HCT116 (cell line): ENCODE measurements around the gene CUX1. TPM values are rescaled to one million over a fixed set of nuclear protein-coding genes. Genes with fewer than 3 reads are reported as not detected.

Experiments
- ATAC-seq: fragments of 200-7000 bp; cut with Tn5 transposase; 2 replicates; pipeline ENCODE4 v1.9.1; 2020; ENCODE audit warnings: mild to moderate bottlenecking, moderate library complexity
- BruUV-seq: library from RNA; stranded (reverse); fragments of 400-500 nt; replicated peaks from 2 replicates; lab custom pipeline; 2021; lab: Mats Ljungman, UMichigan
- CTCF ChIA-PET: fragments of 300-600 bp; sonication (Branson Sonifier 250); formaldehyde crosslinking; loops from one replicate; lab custom pipeline; 2021; ENCODE audit warnings: antibody characterized with exemption; lab: Charles Lee
- POLR2A ChIA-PET: fragments of 300-600, 350-600 bp; sonication (Branson Sonifier 250); formaldehyde crosslinking; loops from one replicate; lab custom pipeline; 2021; ENCODE audit warnings: antibody characterized with exemption; lab: Charles Lee
- RAD21 ChIA-PET, 2 experiments: fragments of 300-600 bp; sonication (Branson Sonifier 250); formaldehyde crosslinking; loops; one replicate each; lab custom pipeline; 2023; ENCODE audit warnings: low total read pairs in 2 of 2; ENCODE audit not compliant: uncharacterized antibody in 2 of 2, unreplicated experiment in 2 of 2, low non-redundant PET in 1 of 2; lab: Charles Lee
- DNase-seq: peaks from one replicate; pipeline ENCODE4 v3.0.0-alpha.2; 2010; ENCODE audit warnings: low read depth, low spot score
- H2AFZ ChIP-seq: fragments of 200-600 bp; shearing (Covaris generic), sonication (generic); 2 replicates; pipeline ENCODE4 v1.6.1; 2017; ENCODE audit warnings: low read depth, mixed run types, mixed read lengths, antibody characterized with exemption, low read length; ENCODE audit not compliant: poor library complexity, severe bottlenecking
- H3K27ac ChIP-seq: 2 replicates; pipeline ENCODE4 v1.5.1; 2012; ENCODE audit warnings: low read depth, low read length
- H3K27me3 ChIP-seq: fragments of 200-600 bp; sonication (generic); 2 replicates; pipeline ENCODE4 v1.6.1; 2016; ENCODE audit warnings: mixed run types, low read length, mixed read lengths; ENCODE audit not compliant: insufficient read depth
- H3K36me3 ChIP-seq, 2 experiments: fragments of 200-500 bp in 1 of 2; fragments of 200-600 bp in 1 of 2; sonication (Bioruptor generic) in 1 of 2; sonication (generic) in 1 of 2; 2 replicates each; pipeline versions ENCODE4 v1.5.1 to v1.6.1; 2014 to 2016; ENCODE audit warnings: low read length in 2 of 2, inconsistent platforms in 1 of 2, mixed read lengths in 1 of 2, mixed run types in 1 of 2; ENCODE audit not compliant: insufficient read depth in 2 of 2, control insufficient read depth in 1 of 2
- H3K4me1 ChIP-seq, 2 experiments: fragments of 200-600 bp in 1 of 2; sonication (generic) in 1 of 2; 2 replicates each; pipeline versions ENCODE4 v1.5.1 to v1.6.1; 2012 to 2017; ENCODE audit warnings: low read length in 2 of 2, inconsistent platforms in 1 of 2, mild to moderate bottlenecking in 1 of 2, mixed read lengths in 1 of 2, mixed run types in 1 of 2, moderate library complexity in 1 of 2; ENCODE audit not compliant: insufficient read depth in 2 of 2, control insufficient read depth in 1 of 2
- H3K4me2 ChIP-seq: fragments of 200-600 bp; sonication (generic); 2 replicates; pipeline ENCODE4 v1.6.1; 2017; ENCODE audit warnings: mixed run types, low read length, mixed read lengths
- H3K4me3 ChIP-seq, 2 experiments: fragments of 200-600 bp in 1 of 2; sonication (generic) in 1 of 2; replicated peaks in 1 of 2; 2 replicates each; pipeline ENCODE4 v1.5.1; 2011 to 2016; ENCODE audit warnings: low read length in 2 of 2, control low read depth in 1 of 2, low read depth in 1 of 2, mild to moderate bottlenecking in 1 of 2, mixed read lengths in 1 of 2, mixed run types in 1 of 2
- H3K79me2 ChIP-seq: fragments of 200-600 bp; sonication (generic); 2 replicates; pipeline ENCODE4 v1.6.1; 2017; ENCODE audit warnings: mild to moderate bottlenecking, mixed run types, low read length, moderate library complexity, mixed read lengths; ENCODE audit not compliant: insufficient read depth
- H3K9ac ChIP-seq: fragments of 200-600 bp; sonication (generic); 2 replicates; pipeline ENCODE4 v1.6.1; 2016; ENCODE audit warnings: low read length, mixed read lengths
- H3K9me2 ChIP-seq: fragments of 200-600 bp; sonication (generic), shearing (Covaris generic); 2 replicates; pipeline ENCODE4 v1.6.1; 2017; ENCODE audit warnings: mixed run types, mild to moderate bottlenecking, moderate library complexity; ENCODE audit not compliant: insufficient read depth
- H3K9me3 ChIP-seq, 2 experiments: fragments of 200-500 bp in 1 of 2; fragments of 200-600 bp in 1 of 2; sonication (Bioruptor generic) in 1 of 2; sonication (generic) in 1 of 2; 2 replicates each; pipeline ENCODE4 v1.6.1; 2014 to 2017; ENCODE audit warnings: low read length in 2 of 2, mixed read lengths in 2 of 2, inconsistent platforms in 1 of 2, low read depth in 1 of 2, mild to moderate bottlenecking in 1 of 2, mixed run types in 1 of 2, moderate library complexity in 1 of 2; ENCODE audit not compliant: control insufficient read depth in 1 of 2, insufficient read depth in 1 of 2
- H4K20me1 ChIP-seq: fragments of 200-600 bp; sonication (generic), shearing (Covaris generic); 2 replicates; pipeline ENCODE4 v1.6.1; 2017; ENCODE audit warnings: mixed run types, mild to moderate bottlenecking, moderate library complexity; ENCODE audit not compliant: insufficient read depth
- CBX3 ChIP-seq: IDR thresholded peaks from 2 replicates; pipeline ENCODE4 v1.6.1; 2012; ENCODE audit warnings: low read depth
- CEBPB ChIP-seq: IDR thresholded peaks from 2 replicates; pipeline ENCODE4 v1.6.1; 2012; ENCODE audit warnings: low read depth
- ELF1 ChIP-seq: IDR thresholded peaks from 2 replicates; pipeline ENCODE4 v1.6.1; 2012; ENCODE audit warnings: low read depth, borderline replicate concordance
- EZH2 ChIP-seq: fragments of 200-600 bp; sonication (generic); IDR thresholded peaks from 2 replicates; pipeline ENCODE4 v1.6.1; 2017; ENCODE audit warnings: antibody characterized with exemption, mixed run types
- EZH2phosphoT487 ChIP-seq: fragments of 200-600 bp; IDR thresholded peaks from 2 replicates; pipeline ENCODE4 v1.6.1; 2018; ENCODE audit warnings: antibody characterized with exemption, borderline replicate concordance
- FOSL1 ChIP-seq: IDR thresholded peaks from 2 replicates; pipeline ENCODE4 v1.6.1; 2012; ENCODE audit warnings: low read depth
- JUND ChIP-seq: IDR thresholded peaks from 2 replicates; pipeline ENCODE4 v1.6.1; 2012
- POLR2A ChIP-seq: IDR thresholded peaks from 2 replicates; pipeline ENCODE4 v1.7.0; 2011; ENCODE audit warnings: borderline replicate concordance; ENCODE audit not compliant: insufficient read depth, insufficient read length; ENCODE audit errors: extremely low read depth
- POLR2AphosphoS5 ChIP-seq: IDR thresholded peaks from 2 replicates; pipeline ENCODE4 v1.6.1; 2011; ENCODE audit warnings: mild to moderate bottlenecking, low read depth, low read length, moderate library complexity
- RAD21 ChIP-seq: IDR thresholded peaks from 2 replicates; pipeline ENCODE4 v1.6.1; 2012; ENCODE audit warnings: low read depth, mild to moderate bottlenecking
- SIN3A ChIP-seq: IDR thresholded peaks from 2 replicates; pipeline ENCODE4 v1.6.1; 2012; ENCODE audit warnings: low read depth
- SP1 ChIP-seq: IDR thresholded peaks from 2 replicates; pipeline ENCODE4 v1.6.1; 2012; ENCODE audit warnings: low read depth
- SRF ChIP-seq: IDR thresholded peaks from 2 replicates; pipeline ENCODE4 v1.6.1; 2012; ENCODE audit warnings: low read depth
- TCF7L2 ChIP-seq: IDR thresholded peaks from 2 replicates; pipeline ENCODE4 v1.7.0; 2011; ENCODE audit warnings: borderline replicate concordance, inconsistent platforms; ENCODE audit not compliant: insufficient read depth, insufficient read length; ENCODE audit errors: extremely low read depth
- YY1 ChIP-seq: IDR thresholded peaks from 2 replicates; pipeline ENCODE4 v1.6.1; 2011; ENCODE audit warnings: low read length, low read depth, moderate library complexity, mild to moderate bottlenecking; ENCODE audit not compliant: insufficient replicate concordance; ENCODE audit errors: extremely low read depth
- ZFX ChIP-seq: fragments of 450-650 bp; IDR thresholded peaks from 2 replicates; pipeline ENCODE4 v1.6.1; 2017
- intact Hi-C: fragments of 100-400 bp; cut with micrococcal nuclease; formaldehyde crosslinking; loops from 2 replicates; pipeline ENCODE4 v1.10.0; 2022
- total RNA-seq: library from RNA; stranded (reverse); gene quantifications from one replicate; pipeline ENCODE4 v1.2.1, GENCODE V29; 2021; ENCODE audit not compliant: unreplicated experiment
- TF ChIP-seq, protein P1 (sequence below), 3 experiments: fragments of 200-600 bp in 1 of 3; sonication (generic) in 1 of 3; IDR thresholded peaks in 2 of 3; conservative IDR thresholded peaks in 1 of 3; 2 replicates each; pipeline ENCODE4 v1.5.1; 2012 to 2017; ENCODE audit warnings: low read depth in 2 of 3, low read length in 2 of 3, antibody characterized with exemption in 1 of 3, borderline replicate concordance in 1 of 3, control low read depth in 1 of 3, mild to moderate bottlenecking in 1 of 3, mixed read lengths in 1 of 3, mixed run types in 1 of 3, moderate library complexity in 1 of 3; ENCODE audit not compliant: insufficient read depth in 1 of 3
- TF ChIP-seq, protein P2 (sequence below): IDR thresholded peaks from 2 replicates; pipeline ENCODE4 v1.6.1; 2012; ENCODE audit warnings: low read depth
- TF ChIP-seq, protein P3 (sequence below): IDR thresholded peaks from 2 replicates; pipeline ENCODE4 v1.6.1; 2012
- TF ChIP-seq, protein P4 (sequence below): IDR thresholded peaks from 2 replicates; pipeline ENCODE4 v1.6.1; 2012

The CUX1 gene
- total RNA-seq, 1 experiment from 2014 or later, result 68.9 TPM

DNA sequence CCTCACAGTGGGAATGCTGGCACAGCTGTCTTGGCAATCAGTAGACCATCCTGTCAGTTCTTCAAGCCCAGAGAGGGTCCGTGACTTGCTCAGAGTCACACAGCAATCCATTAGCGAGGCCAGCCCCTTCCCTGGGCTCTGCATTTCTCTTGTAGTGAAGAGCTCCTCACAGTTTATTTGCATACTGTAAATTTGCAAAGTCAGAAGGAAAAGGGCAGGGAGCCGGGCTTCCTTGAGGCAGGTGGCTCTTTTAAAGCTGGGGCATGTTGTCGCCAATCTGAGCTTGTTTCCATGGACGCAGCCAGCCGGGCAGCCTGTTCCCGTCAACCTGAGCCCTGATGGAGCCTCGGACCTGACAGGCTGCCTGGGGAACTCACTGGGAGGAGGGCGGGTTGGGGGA, 123.4 kb downstream of the CUX1 start:
- Histone ChIP-seq H3K9me3 (no peaks in the 10 kb centered on the region), H2AFZ (no peak overlapping the region), H3K36me3 (no peaks in the 10 kb centered on the region), H3K79me2 (peaks cover 51% of the 10 kb centered on the region), H3K27ac (peak overlapping the region; percentile 65), H3K27me3 (no peaks in the 10 kb centered on the region), H3K4me2 (peak overlapping the region; percentile 87), H4K20me1 (no peaks in the 10 kb centered on the region), H3K4me1 (peaks cover 47 to 69% of the 10 kb centered on the region in 2 experiments), H3K9me2 (no peaks in the 10 kb centered on the region), H3K4me3 (no peak overlapping the region), H3K9ac (peak overlapping the region; percentile 55)
- no TSS peak for BruUV-seq
- TF ChIP-seq SRF, result no peak
- TF ChIP-seq EZH2, result no peak
- TF ChIP-seq, protein P1, sequence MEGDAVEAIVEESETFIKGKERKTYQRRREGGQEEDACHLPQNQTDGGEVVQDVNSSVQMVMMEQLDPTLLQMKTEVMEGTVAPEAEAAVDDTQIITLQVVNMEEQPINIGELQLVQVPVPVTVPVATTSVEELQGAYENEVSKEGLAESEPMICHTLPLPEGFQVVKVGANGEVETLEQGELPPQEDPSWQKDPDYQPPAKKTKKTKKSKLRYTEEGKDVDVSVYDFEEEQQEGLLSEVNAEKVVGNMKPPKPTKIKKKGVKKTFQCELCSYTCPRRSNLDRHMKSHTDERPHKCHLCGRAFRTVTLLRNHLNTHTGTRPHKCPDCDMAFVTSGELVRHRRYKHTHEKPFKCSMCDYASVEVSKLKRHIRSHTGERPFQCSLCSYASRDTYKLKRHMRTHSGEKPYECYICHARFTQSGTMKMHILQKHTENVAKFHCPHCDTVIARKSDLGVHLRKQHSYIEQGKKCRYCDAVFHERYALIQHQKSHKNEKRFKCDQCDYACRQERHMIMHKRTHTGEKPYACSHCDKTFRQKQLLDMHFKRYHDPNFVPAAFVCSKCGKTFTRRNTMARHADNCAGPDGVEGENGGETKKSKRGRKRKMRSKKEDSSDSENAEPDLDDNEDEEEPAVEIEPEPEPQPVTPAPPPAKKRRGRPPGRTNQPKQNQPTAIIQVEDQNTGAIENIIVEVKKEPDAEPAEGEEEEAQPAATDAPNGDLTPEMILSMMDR (IDR thresholded peaks at IDR 0.05 in 2 of 3, conservative IDR thresholded peaks at IDR 0.05 in 1 of 3; ENCODE audit: borderline replicate concordance in 1 of 3, insufficient read depth in 1 of 3, low read depth in 2 of 3, low read length in 2 of 3), result no peak
- no peak for TF ChIP-seq EZH2phosphoT487
- no peak for TF ChIP-seq CEBPB
- TF ChIP-seq JUND, result no peak
- no peak for TF ChIP-seq FOSL1
- TF ChIP-seq, protein P2, sequence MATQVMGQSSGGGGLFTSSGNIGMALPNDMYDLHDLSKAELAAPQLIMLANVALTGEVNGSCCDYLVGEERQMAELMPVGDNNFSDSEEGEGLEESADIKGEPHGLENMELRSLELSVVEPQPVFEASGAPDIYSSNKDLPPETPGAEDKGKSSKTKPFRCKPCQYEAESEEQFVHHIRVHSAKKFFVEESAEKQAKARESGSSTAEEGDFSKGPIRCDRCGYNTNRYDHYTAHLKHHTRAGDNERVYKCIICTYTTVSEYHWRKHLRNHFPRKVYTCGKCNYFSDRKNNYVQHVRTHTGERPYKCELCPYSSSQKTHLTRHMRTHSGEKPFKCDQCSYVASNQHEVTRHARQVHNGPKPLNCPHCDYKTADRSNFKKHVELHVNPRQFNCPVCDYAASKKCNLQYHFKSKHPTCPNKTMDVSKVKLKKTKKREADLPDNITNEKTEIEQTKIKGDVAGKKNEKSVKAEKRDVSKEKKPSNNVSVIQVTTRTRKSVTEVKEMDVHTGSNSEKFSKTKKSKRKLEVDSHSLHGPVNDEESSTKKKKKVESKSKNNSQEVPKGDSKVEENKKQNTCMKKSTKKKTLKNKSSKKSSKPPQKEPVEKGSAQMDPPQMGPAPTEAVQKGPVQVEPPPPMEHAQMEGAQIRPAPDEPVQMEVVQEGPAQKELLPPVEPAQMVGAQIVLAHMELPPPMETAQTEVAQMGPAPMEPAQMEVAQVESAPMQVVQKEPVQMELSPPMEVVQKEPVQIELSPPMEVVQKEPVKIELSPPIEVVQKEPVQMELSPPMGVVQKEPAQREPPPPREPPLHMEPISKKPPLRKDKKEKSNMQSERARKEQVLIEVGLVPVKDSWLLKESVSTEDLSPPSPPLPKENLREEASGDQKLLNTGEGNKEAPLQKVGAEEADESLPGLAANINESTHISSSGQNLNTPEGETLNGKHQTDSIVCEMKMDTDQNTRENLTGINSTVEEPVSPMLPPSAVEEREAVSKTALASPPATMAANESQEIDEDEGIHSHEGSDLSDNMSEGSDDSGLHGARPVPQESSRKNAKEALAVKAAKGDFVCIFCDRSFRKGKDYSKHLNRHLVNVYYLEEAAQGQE, result no peak
- no peak for TF ChIP-seq SIN3A
- TF ChIP-seq SP1, result no peak
- TF ChIP-seq ZFX, result no peak
- no peak for TF ChIP-seq POLR2A
- TF ChIP-seq POLR2AphosphoS5, result no peak
- TF ChIP-seq, protein P3, sequence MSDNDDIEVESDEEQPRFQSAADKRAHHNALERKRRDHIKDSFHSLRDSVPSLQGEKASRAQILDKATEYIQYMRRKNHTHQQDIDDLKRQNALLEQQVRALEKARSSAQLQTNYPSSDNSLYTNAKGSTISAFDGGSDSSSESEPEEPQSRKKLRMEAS, result no peak
- no peak for TF ChIP-seq YY1
- TF ChIP-seq ELF1, result no peak
- TF ChIP-seq CBX3, result no peak
- no peak for TF ChIP-seq TCF7L2
- no peak for TF ChIP-seq RAD21
- TF ChIP-seq, protein P4, sequence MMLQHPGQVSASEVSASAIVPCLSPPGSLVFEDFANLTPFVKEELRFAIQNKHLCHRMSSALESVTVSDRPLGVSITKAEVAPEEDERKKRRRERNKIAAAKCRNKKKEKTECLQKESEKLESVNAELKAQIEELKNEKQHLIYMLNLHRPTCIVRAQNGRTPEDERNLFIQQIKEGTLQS, result no peak
- ATAC-seq (no peak), DNase-seq (no peak)
- intact Hi-C loops, result no loop called here
- RAD21 ChIA-PET, result interaction anchor here in 1 of 2 experiments (0.6 kb wide), 2 partner anchors 137 to 183 kb away, joined by 3 to 4 read pairs; no protein-coding TSS in a partner anchor
- CTCF ChIA-PET, result no interaction called here
- POLR2A ChIA-PET, result no interaction called here
